NCI-H2171 (cell line): Measurements from ENCODE around the gene IL17B.
"Not testable (repeated sequence)": the region's sequence is repeated elsewhere in the genome, so short reads cannot be mapped to it uniquely, and the experiment has no call there.

ENCODE experiments used
- DNase-seq: peaks from one replicate; lab custom pipeline; 2025; lab: John Stamatoyannopoulos, UW

The IL17B gene

DNA sequence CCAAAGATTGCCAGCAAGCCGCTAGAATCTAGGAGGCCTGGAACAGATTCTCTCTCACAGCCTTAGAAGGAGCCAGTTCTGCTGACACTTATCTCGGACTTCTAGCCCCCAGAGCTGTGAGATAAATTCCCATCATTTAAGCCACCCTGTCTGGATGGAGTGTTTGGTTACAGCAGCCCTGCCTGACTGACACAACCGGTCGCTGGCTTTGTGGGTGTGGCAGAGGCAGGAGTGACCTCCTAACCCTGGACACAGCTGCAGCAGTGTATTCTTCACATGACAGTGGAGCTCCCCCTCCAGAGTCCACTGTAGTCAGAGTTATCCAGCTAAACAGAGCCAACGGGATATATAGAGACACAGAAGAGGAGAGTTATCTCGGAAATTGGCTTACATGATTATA lies 21.2 kb upstream of the IL17B start:
- DNase-seq: no peak

DNA sequence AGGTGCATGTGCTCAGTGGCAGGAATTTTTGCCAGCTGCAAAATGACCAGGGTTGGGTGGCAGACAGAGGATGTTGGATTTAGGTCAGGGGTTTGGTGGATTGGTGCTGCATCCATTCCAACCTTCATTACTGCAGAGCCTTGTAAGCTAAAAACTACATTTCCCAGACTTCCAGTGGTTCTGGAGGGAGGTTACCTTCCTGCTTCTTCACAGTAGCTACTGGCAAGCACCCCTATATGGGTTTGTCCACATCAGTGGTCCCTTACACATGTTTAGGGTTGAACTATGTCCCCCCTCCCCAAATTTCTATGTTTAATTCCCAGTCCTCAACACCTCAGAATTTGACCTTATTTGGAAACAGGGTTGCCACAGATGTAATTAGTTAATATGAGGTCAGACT lies 20.7 kb upstream of the IL17B start:
- no peak for DNase-seq

DNA sequence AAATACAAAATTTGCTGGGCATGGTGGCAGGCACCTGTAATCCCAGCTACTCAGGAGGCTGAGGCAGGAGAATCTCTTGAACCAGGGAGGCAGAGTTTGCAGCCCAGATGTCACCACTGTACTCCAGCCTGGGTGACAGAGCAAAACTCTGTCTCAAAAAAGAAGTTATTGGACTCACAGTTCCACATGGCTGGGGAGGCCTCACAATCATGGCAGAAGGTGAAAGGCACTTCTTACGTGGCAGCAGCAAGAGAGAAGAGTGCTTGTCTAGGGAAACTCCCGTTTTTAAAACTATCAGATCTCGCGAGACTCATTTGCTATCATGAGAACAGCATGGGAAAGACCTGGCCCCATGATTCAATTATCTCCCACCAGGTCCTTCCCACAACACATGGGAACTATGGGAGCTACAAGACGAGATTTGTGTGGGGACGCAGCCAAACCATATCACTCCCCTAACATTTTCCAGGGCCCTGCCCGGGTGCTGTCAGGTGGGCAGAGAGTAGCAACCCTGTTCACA lies 19.7 kb upstream of the IL17B start:
- not testable (repeated sequence) for DNase-seq

DNA sequence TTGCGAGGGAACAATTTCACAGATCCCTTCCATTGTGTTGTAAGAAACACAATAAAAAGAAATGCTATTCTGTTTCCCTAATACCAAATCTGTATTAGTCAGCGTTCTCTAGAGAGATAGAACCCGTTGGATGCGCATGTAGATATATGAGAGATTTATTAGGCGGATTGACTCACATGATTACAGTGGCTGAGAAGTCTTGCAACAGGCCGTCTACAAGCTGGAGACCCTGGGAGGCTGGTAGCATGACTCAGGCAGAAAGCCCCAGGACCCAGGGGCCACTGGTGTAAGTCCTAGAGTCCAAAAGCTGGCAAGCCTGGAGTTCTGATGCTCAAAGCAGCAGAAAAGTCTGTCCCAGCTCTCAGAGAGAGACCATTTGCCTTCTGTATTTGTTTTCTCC lies 18.4 kb upstream of the IL17B start:
- no peak for DNase-seq

DNA sequence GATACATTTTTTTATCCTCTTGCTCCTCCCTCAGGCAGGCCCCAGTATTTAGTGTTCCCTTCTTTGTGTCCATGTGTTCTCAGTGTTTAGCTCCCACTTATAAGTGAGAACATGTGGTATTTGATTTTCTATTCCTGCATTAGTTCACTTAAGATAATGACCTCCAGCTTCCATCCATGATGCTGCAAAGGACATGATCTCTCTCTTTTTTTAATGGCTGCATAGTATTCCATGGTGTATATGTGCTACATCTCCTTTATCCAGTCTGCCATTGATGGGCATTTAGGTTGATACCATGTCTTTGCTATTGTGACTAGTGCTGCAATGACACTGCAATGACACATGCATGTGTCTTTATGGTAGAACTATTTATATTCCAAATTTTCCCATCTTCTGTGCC lies 15.9 kb upstream of the IL17B start:
- not testable (repeated sequence) for DNase-seq

DNA sequence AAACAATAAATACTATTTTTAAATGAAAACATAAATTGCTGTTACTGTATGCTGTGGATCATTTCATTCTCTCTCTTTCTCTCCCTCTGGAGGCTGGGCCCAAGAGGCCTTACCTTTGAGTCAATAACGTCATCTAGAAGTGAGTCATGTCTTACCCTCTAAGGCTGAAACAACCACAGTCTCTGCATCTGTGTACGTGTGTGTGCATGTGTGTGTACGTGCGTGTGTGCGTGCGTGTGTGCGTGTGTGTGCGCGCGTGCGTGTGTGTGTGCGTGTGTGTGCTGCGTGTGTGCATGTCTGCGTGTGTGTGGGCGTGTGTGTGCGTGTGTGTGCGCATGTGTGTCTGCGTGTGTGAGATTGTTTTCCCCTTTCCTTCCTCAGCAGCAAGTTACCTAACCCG lies 13.6 kb upstream of the IL17B start:
- DNase-seq: no peak

DNA sequence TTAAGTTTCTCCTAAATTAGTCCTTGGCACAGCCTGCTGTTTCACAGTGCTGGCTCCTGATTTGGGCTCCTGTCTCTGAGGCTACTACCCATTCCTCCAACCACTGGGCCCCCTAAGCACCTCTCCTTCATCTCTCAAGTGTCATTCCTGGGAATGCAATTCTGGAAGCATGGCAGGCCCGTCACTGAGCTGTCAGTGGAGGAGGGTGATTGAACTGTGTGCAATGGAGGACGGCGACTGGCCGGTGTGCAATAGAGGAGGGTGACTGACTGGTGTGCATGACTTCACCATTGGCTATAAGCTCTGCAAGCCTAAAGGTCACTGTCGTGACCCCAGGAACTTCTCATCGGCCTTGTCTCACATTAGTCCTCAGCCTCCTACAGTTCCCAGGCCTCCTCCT lies 12.4 kb upstream of the IL17B start:
- DNase-seq: no peak

DNA sequence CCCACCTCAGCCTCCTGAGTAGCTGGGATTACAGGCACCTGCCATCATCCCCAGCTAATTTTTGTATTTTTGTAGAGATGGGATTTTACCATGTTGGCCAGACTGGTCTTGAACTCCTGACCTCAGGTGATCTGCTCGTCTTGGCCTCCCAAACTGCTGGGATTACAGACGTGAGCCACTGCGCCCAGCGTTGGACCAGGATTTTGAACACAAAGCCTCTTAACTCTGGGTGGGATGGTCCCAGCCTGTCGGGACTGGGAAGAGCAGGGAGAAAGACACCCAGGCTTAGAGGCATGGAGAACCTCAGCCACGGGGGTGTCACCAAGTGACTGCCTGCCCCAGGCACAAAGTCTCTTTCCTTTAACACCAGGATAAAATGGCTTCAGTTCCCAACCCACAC lies 12.0 kb upstream of the IL17B start:
- DNase-seq: not testable (repeated sequence)

DNA sequence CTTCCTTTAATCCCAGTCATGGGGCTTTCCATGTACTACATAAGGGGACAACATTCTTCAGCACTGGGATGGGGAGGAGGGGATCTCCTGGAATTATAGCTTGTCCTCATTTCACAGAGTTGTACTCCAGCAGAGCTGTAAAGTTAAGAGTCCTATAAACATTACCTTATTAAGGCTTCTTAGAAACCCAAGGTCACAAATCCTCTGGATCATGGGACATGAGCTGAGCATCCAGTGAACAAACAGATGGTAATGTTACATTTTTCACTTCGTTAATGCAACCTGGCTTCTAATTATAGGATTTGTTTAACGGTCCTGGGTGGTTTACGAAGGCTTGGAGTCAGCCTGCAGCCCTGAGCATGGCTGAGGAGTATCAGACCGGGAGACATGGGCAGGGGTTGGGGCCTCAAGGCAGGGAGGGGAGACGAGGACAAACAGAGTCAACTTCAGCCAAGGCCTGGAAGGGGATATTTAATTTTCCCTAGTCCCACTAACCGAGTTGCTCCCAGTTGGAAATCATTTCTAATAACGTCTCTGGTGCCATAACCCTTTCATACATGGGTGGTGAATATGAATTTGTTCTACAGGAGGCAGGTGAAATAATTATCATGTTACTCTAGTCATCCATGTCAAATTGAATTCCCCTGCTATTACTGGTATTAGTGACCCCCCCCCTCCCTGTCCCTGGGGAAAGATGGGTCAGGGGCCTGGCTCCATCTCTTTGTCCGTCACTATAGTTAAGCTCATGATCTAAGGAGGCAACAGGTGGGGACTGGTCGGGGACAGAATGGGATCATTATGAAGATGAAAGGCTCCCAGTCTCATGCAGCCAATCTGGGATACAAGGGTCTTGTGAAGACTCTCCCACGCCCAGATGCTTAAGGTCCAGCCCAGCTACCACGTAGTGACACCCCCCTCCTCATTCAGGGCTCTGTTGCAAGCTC lies 10.7 kb upstream of the IL17B start:
- no peak for DNase-seq

DNA sequence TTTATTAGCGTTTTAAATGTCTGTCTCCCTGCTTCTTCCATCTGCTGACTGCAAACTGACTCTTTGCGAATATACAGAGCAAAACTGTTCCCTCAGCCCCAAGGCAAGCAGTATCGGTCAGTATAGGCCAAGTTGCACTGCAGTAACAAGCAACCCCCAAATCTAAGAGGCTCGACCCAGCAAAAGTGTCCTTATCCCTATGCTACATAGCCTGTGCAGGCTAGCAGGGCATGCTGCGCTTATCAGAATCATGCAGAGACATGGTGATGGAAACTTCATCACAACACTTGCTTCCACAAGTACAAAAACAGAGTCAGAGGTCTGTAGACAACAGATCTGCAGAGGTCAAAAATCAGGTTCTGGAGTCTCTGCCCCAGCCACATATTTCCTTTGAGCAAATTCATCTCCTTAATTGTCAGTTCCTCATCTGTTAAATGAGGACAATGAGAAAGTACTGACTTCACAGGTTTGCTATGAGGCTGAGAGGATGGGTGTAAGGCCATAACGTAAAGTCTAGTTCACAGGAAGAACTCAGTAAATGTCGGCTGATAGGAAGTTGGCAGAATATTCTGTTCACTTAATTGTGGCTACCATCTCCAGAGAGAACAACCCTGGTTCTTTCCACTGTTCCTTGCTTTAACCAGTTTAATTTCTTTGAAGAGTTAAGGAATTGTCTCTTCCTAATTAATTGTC lies 9.6 kb upstream of the IL17B start:
- DNase-seq: no peak

DNA sequence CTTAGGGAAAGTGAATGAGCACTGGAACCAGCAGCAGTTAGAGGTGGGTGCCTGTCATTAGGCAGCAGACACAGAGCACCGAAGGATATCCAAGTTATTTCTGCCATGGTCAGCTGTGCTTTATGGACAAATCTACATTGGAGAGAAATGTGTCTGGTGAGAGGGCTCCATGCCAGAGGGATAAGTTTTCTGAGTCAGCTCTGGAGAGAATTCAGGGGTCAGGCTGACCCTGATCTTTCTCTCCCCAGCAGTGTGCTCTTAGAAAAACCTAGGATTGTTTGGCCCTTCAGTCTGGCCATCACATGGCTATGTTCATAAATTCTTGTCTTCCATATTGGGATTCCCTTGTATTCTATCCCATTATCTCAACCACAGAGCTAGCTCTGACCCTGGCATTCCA lies 8.9 kb upstream of the IL17B start:
- DNase-seq: no peak

DNA sequence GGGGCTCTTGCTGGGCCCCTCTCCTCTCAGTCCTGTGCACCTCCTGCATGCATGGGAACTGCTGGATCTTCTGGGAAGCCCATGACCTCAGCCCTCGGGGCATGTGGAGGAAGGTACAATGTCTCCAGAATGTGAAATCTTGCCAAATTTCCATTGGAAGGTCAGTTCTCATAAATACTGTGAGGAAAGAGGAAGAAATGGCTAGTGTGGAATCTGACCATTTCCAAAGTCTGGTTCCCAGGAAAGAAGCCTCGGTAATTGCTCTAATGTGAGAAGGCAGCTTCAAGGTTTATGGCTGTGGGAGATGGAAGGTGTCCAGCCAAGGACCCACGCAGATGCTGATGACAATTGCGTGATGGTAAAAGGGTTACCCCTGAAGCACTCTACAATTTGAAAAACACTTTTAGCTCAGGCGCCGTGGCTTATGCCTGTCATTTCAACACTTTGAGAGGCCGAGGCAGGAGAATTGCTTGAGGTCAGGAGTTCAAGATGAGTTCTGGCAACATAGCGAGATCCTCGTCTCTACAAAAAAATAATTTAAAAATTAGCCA lies 8.1 kb upstream of the IL17B start:
- no peak for DNase-seq

DNA sequence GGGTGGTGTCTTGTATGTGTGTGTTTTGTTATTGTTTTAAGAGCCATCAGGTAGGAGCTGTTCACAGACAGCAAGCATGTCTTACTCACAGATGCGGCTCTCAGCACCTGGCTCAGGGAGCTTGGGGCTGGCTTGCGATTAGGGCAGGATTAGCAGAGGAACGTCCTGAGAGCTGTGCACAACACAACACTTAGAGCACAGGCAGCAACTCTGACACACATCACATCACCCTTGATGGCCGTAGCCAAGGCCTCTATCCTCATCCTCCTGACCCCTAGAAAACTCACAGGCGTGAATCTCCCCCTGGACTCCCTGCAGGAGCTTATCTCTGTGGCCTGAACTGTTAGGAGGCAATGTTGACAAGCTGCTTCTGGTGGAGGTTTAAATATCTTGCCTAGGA lies 7.1 kb upstream of the IL17B start:
- DNase-seq: no peak

DNA sequence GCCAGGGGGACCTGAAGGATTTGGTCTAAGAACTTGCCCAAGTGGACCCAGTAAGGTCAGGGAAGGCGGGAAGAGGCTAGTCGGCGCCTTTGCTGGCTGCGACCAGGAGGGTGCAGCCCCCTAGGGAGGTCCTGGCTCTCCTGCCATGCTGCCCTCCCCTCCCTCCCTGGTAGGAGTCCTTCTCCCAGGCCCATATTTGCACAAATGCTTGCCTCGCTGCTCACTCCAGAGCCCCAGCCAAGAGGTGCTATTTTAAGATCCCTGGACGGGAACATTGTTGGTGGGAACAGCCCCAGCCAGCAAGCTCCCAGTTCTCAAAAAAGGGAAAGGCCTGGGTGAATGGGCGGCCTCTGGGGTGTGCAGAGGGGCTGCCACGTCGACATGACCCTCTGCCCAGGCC lies 4.3 kb upstream of the IL17B start:
- DNase-seq: no peak

DNA sequence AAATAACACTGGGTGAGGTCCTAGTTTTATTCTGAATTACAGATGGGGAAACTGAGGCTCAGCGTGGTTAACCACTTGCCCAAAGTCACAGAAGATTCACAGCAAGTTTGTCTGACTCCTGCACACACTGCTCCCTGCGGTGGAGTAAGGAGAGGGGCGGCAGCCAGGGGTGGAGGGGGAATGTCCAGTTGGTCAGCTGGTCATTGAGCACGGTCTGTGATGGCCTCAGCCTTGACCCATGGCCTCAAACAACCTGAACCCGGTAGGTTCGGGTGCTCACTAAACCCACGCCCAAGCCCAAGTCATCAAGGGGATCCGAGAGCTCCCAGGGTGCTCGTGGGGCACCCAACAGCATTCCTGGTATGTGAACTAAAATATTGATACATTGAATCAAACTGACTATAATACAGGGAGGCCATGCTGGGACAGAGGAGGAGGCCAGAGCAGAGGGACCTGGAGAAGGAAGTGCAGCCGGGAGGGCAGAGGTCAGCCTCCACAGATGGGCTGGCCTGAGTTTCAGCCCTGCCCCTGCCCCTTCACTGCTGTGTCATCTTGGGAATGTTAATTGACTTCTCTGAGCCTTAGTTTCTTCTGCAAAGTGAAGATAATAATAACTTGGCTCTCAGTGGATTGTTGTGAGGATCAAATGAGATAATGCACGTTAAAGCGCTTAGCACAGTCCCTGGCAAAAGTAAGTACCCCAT lies 3.6 kb upstream of the IL17B start:
- no peak for DNase-seq

DNA sequence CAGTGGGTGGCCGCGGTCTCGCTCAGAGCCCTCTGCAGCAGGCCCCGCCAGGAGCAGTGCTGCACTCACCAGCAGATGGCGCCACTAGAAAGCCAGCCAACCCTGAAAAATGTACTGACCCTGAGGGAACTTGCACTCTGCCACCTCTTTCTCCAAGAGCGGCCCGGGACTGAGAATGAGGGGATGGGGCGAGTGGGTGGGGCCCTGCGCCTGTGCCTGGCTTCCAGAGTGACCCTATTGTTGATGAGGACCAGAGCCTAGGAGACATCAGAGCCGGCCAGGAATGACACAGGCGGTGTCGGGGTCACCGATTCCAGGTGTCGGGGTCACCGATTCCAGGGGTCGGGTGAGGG lies 2.9 kb upstream of the IL17B start:
- DNase-seq: no peak

DNA sequence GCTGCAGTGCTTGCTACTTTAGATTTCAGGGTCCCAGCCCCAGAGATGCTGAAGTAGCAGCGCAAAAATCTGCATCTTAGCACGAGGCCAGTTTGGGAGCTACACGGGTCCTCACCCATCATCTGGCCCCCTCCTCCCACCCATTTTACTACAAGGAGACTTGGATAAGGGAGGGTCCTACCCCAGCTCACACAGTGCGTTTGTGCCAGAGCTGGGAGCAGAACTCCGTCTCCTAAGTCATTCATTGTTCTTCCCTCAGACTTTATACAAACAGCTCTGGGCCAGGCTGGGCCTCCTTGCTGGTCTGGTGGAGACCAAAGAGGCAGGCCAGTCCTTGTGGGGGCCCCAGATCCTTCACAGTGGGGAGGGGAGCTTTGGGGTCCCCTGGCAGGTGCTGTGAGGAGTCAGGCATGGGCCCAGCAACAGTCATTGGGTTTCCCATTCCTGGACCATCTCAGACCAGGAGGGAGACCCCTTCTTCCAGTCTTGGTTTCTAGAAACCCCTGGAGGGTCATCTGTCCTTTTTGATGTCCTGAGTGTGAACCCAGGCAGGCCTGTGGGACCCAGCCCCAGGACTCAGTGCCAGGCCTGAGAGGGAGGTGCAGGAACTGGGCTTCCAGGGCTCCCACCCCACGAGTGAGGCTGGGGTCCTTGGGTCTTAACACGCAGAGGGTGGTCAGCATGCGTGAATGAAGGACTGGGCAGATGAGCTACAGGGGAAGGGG lies 2.3 kb upstream of the IL17B start:
- no peak for DNase-seq

DNA sequence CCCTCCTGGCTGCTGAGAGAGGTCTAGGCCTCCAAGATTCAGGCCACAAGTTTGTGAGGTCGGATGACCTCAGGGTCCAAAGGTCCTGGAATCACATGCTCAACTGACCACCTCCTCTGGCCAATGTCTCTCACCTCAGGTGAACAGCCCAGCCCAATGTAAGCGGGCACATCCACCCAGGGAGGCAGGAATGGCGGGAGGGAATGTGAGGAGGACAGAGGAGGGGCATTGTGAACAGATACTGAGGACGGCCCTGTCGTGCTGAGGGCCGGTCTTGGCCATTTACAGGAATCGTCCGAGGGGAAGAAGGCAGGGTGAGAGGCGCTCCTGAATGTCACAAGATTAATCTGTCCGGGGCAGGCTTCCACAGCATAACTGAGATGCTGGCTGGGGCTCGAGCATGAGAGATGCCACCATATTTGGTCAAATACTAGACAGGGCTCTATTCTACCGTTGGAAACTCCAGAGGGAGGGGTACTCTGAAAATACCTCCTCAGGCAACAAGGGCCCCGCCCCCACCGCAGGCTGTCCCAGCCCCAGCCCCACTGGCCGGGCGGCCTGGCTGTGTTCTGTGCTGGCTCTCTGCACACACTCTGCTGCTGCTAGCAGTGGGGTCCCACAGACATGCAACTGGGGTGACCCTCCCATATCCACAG lies 1.5 kb upstream of the IL17B start:
- no peak for DNase-seq

DNA sequence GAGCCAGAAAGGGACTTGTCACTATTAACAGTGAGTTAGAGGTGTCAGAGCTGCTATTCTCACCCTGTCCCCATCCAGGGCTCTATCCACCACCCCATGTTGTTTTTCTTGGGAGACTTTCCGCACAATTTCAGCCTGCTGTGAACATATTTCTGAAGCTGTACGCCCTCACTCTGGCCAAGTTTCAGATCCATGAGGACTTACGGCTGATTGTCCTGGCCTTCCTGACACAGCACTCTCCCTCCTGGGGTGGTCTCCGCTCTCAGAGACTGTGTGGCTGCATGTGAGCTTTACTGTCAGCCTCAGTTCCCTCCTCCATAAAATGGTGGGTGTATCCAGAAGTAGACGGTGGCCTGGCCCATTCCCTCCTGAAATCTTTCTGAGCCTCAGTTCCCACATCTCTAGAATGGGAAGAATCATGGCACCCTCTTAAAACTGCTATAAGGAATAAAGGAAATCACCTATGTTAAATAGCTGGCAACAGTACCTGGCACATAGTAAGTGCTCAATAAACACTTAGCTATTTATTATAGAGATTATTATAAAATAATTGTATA lies 804 bp upstream of the IL17B start:
- DNase-seq: no peak

DNA sequence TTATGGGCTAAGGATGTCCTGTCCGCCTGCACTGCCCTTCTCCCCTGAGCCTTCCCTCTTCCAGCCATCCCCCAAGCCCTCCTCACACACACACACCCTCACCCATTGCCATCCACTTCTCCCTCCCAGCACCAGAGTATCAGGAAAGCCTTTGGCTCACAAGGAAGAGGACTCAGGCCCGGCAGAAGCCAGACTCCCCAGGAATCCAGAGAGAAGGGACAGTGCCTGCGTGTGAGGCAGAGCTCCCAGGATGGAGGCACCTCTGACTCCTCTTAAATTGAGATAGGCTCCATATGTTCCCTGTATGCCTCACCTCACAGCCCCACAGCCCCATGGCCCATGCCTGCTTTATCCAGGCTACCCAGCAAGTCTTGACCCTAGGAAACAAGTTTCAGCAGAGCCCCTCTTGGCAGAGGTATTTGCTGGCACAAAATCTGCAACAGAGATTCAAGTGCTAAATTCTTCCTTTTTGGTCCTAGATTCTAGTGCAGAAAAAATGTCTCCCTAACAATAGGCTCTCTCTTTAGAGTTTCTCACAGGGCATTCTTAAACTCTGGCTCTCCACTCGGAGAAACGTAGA lies 761 bp downstream of the IL17B start:
- no peak for DNase-seq
